IPS-15b (cell line): ENCODE results near the gene OR2T3.
"Not testable (repeated sequence)": the region's sequence is repeated elsewhere in the genome, so short reads cannot be mapped to it uniquely, and the experiment has no call there.

ENCODE experiments used
- H3K27me3 ChIP-seq: one replicate; pipeline ENCODE4 v1.6.1; 2013; ENCODE audit warnings: low read length; ENCODE audit not compliant: control insufficient read depth, insufficient read depth
- H3K36me3 ChIP-seq: one replicate; pipeline ENCODE4 v1.6.1; 2013; ENCODE audit warnings: low read length; ENCODE audit not compliant: control insufficient read depth, insufficient read depth
- H3K4me1 ChIP-seq: one replicate; pipeline ENCODE4 v1.6.1; 2013; ENCODE audit warnings: mild to moderate bottlenecking, low read length; ENCODE audit not compliant: control insufficient read depth, insufficient read depth
- H3K4me3 ChIP-seq: one replicate; pipeline ENCODE4 v1.5.1; 2013; ENCODE audit warnings: low read depth, low read length
- H3K9ac ChIP-seq: one replicate; pipeline ENCODE4 v1.6.1; 2013; ENCODE audit warnings: low read depth, mild to moderate bottlenecking, low read length
- H3K9me3 ChIP-seq: one replicate; pipeline ENCODE4 v1.6.1; 2013; ENCODE audit warnings: mild to moderate bottlenecking, low read length; ENCODE audit not compliant: control insufficient read depth, insufficient read depth

OR2T3 gene

DNA sequence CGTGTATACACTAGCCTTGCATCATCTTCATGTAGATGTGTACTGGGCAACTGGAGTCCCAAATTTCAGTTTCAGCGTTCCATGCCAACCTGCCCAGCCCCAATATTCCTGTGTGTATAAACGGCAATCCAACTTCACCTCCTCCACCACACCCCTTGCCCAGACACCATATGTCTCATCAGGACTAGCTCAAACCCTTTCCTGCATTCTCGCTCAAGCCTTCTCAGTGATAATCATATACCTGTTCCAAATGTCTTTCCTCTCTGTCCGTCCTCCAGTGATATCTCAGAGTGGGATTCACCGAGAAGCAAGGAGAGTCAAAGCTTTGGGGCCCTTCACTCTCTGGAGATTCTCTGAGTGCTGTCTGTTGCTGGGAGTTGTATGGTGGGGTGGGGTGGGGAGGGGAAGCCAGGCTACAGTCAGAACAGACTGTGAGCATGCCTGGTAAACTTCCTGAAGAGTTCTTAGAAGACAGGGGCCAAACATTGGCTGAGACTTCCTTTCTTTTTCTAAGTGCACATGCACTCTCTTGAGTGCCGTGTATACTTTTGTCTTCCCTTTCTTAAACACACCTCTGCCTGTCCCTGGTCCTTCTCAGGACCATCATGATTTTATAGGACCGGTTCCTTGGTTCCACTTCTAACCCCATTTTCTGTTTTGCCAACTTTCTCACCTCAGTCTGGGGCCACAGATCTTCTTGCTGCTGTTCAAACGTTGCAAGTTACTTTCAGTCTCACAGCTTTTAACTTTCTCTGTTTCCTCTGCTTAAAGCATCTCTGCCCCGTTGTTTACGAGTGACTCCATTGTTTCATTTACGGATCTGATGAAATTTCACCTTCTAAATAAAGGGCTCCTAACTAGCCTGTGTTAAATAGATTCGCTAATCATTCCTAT is 8.8 kb downstream of the OR2T3 start:
- not testable (repeated sequence) for H3K36me3 ChIP-seq, H3K9me3 ChIP-seq, H3K9ac ChIP-seq, H3K4me3 ChIP-seq, H3K27me3 ChIP-seq, H3K4me1 ChIP-seq

DNA sequence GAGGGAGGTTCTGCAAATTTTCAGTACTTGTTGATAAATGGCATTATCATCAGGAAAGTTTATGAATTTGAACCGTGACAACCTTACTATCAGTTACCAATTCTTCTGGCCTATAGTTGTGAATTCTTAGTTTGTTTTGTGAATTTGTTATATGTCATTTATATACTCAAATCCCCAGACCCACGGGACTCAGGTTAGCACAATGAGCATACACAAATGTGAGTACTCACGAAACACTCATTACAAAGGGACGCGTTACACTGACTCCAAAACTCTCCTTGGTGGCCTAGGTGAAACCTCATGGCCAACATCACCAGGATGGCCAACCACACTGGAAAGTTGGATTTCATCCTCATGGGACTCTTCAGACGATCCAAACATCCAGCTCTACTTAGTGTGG is 15.1 kb downstream of the OR2T3 start, which contains the start of gene OR2T5:
OR2T5 (plus strand) TSS at position 301 of the 400 bp plus-strand sequence; CDS start at position 301, 0 bp downstream.
- not testable (repeated sequence) for H3K27me3 ChIP-seq, H3K9ac ChIP-seq, H3K4me1 ChIP-seq, H3K4me3 ChIP-seq, H3K36me3 ChIP-seq, H3K9me3 ChIP-seq

DNA sequence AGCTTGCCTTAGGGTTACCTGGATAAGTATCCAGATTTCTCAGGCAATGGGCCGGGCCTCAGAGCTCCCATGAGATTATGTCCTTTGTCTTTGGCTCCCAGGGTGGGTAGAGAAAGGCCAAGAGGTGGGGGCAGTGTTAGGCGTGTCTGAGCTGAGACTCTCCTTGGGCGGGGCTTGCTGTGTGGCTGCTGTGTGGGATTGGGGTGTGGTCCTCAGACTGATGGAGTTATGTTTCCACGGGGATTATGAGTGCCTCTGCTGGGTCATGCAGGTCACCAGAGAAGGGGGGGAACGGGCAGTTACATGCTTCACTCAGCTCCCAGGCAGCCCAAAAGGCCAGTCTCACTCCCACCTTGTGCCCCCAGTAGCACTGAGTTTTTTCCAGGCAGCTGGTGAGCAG is 23.5 kb downstream of the OR2T3 start:
- not testable (repeated sequence) for H3K9ac ChIP-seq, H3K27me3 ChIP-seq, H3K4me1 ChIP-seq, H3K4me3 ChIP-seq, H3K36me3 ChIP-seq, H3K9me3 ChIP-seq

DNA sequence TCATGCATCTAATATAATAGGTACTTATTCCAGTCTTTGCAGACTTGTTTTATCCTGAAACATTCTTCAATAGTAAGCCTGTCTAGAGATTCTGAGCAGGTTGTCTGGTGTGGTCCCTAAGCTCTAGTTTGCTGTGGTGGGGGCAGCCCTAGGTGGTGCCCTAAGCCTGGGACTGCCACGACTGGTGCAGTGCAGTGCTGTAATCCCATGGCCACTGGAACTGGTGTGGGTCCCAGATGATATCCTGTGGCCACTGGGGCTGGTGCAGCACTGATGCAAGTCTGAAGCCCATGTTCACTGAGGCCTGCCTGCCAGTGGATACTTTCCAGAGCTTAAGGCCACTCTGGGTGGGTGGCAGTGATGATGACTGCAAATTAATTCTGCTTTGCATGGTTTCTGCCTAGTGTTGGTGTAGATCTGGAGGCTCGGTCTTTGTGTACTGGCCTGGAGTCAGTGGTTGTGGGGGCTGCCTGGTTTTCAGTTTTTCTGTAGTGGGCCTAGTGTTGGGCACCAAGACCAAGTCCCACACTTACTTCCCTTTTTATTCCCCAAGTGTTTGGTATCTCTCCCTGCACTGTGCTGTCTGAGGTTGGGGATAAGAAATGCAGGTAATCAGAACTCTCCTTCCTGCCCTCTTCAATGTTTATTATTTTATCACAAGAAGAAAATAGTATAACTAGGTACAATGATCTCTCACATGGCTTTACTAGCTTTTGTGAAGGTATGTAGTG is 27.3 kb downstream of the OR2T3 start:
- not testable (repeated sequence) for H3K9ac ChIP-seq, H3K27me3 ChIP-seq, H3K4me1 ChIP-seq, H3K4me3 ChIP-seq, H3K36me3 ChIP-seq, H3K9me3 ChIP-seq

DNA sequence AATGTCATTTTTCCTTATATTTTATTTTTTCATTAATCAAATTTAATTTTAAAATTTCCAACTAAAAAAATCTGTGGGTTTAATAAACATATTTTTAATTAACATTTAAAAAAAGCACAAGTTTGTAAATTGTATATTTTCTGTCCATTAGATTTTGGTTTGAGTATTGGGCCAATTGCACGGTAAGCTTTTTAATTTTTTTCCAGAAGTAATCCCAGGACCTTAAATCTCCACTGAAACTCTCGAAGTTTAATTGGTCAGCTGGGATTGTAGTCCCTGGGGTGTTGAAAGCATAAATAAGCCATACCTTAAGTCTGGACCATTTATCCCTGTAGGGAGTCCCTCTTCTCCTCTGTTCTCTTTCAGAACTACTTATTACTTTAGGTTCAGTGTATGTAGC is 34.6 kb downstream of the OR2T3 start, which contains the start of gene OR2G6:
OR2G6 (plus strand) TSS at position 301 of the 400 bp plus-strand sequence. CDS start 13,574 bp downstream, outside the sequence.
- not testable (repeated sequence) for H3K9me3 ChIP-seq, H3K4me1 ChIP-seq, H3K4me3 ChIP-seq, H3K36me3 ChIP-seq, H3K9ac ChIP-seq, H3K27me3 ChIP-seq

DNA sequence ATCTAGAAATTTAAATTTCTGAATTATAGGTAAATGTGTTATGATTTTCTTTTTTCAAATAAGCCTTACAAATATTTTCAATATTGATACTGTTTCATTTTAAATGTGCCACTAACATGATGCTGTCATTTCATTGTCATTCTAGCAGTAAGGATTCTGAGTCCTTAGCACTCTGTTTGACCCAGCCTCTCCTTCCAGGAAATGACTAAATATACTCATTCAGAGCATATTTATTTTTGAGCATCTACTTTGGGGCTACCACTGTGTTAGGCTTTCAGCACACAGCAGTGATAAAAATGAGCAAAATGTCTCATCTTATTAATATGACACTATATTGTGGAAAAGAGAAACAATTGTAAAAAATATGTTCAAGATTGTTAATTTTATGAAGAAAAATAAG is 37.1 kb downstream of the OR2T3 start:
- not testable (repeated sequence) for H3K9ac ChIP-seq, H3K4me1 ChIP-seq, H3K27me3 ChIP-seq, H3K4me3 ChIP-seq, H3K36me3 ChIP-seq, H3K9me3 ChIP-seq

DNA sequence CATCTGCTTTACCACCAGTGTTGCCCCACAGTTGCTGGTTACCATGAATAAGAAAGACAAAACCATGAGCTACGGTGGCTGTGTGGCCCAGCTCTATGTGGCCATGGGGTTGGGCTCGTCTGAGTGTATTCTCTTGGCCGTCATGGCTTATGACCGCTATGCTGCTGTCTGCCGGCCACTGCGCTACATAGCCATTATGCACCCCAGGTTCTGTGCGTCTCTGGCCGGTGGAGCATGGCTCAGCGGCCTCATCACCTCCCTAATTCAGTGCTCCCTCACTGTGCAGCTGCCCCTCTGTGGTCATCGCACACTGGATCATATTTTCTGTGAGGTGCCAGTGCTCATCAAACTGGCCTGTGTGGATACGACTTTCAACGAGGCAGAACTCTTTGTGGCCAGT is 48.7 kb downstream of the OR2T3 start:
- H3K36me3 ChIP-seq, result no peaks in the 10 kb centered on the region
- no peak overlapping the region for H3K4me3 ChIP-seq
- peaks cover 5% of the 10 kb centered on the region for H3K9me3 ChIP-seq
- no peaks in the 10 kb centered on the region for H3K4me1 ChIP-seq
- no peak overlapping the region for H3K9ac ChIP-seq
- H3K27me3 ChIP-seq, result no peaks in the 10 kb centered on the region
